ENCODE results near the gene SOWAHD.
"Not testable (repeated sequence)": the region's sequence is repeated elsewhere in the genome, so short reads cannot be mapped to it uniquely, and the experiment has no call there.

Gene SOWAHD

GRCh38 chrX:119757979-119758730, at the start of gene SOWAHD:
TSS of gene SOWAHD (plus strand) at chrX:119758588. CDS start at chrX:119758668, 80 bp downstream.
- DNase-seq = peak; percentile 55

GRCh38 chrX:119708936-119709335, 49.5 kb upstream of the SOWAHD start:
- DNase-seq = no peak

GRCh38 chrX:119709630-119710029, 48.8 kb upstream of the SOWAHD start:
- DNase-seq = no peak

- no peak for DNase-seq
These were observed 36.9 kb upstream of the SOWAHD start for GRCh38 chrX:119721487-119721886.

- DNase-seq = no peak
These were observed 36.5 kb upstream of the SOWAHD start for GRCh38 chrX:119721926-119722325.

GRCh38 chrX:119726900-119727555, 31.4 kb upstream of the SOWAHD start:
- DNase-seq = no peak

GRCh38 chrX:119728487-119728886, 29.9 kb upstream of the SOWAHD start:
- DNase-seq = no peak

GRCh38 chrX:119729408-119730201, 28.8 kb upstream of the SOWAHD start:
- peak; percentile 91 for DNase-seq

GRCh38 chrX:119734897-119735339, 23.5 kb upstream of the SOWAHD start:
- no peak for DNase-seq

- no peak for DNase-seq
These were observed 22.9 kb upstream of the SOWAHD start for GRCh38 chrX:119735467-119735866.

- no peak for DNase-seq
These were observed 22.1 kb upstream of the SOWAHD start for GRCh38 chrX:119736206-119736764.

GRCh38 chrX:119738742-119739141, 19.6 kb upstream of the SOWAHD start:
- DNase-seq = no peak

GRCh38 chrX:119745283-119745848, 13.0 kb upstream of the SOWAHD start:
- DNase-seq = no peak

- not testable (repeated sequence) for DNase-seq
These were observed 8.3 kb upstream of the SOWAHD start for GRCh38 chrX:119750131-119750530.

GRCh38 chrX:119750751-119751150, 7.6 kb upstream of the SOWAHD start:
- not testable (repeated sequence) for DNase-seq

- no peak for DNase-seq
These were observed 5.4 kb upstream of the SOWAHD start for GRCh38 chrX:119753001-119753400.

- peak; percentile 48 for DNase-seq
These were observed 4.6 kb upstream of the SOWAHD start for GRCh38 chrX:119753639-119754257.

GRCh38 chrX:119755981-119756533, 2.3 kb upstream of the SOWAHD start:
- DNase-seq = peak; percentile 82

- DNase-seq = no peak
These were observed 1.3 kb upstream of the SOWAHD start for GRCh38 chrX:119756926-119757635.

GRCh38 chrX:119757646-119757978, 776 bp upstream of the SOWAHD start:
- DNase-seq = no peak

- no peak for DNase-seq
These were observed 401 bp downstream of the SOWAHD start for GRCh38 chrX:119758731-119759247.

Measured in inflammatory macrophage treated with lipopolysaccharide for 4 hours (primary cell).